GM18861 (cell line): Measurements from ENCODE around the gene FGFR1OP2.
A peak's percentile ranks its signal among the peaks of the same experiment; 100 is the strongest.
"Not testable (repeated sequence)": the region's sequence is repeated elsewhere in the genome, so short reads cannot be mapped to it uniquely, and the experiment has no call there.

Source experiments
- ATAC-seq: cut with Tn5 transposase; IDR thresholded peaks from one replicate; pipeline ENCODE4 v1.9.1; 2021; ENCODE audit not compliant: unreplicated experiment

The FGFR1OP2 gene

DNA sequence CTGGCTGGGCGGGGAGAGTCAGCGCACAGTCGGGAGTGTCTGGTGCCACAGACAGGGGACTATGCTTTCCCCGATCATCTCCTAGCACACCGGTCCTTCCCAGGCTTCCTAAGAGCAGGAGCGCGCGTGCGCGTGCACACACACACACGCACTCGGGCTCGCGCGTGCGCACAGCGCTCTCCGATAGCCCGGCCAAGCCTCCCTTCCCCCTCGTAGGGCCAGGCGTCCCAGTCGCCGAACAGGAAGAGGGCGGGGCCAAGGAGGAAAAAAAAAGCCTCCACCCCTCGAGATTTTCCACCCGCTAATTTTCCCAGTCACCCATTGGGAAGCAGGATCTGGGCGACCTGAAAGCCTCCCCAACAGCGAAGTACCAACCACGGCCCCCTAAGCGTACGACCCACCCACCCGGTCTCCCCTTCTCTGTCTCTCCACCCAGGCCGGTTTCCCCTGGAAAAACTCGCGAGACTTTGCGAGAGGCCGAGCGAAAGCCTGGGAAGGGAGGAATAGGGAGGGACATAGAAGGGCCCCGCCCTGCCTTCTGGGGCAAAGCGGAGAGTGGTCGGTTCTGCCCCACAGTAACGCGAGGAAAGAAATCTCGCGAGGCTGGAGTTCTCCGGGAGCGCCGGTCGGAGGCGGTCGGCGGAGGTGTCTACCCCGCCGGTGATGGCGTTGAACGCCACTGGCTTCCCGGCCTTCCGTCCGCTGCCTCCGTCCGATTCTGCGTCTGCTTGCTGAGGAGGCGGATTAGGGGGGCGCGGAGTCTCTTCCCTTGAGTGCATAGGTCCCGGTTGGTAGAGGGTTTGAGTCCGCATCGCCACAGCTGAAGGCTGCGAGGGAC is at the start of gene FGFR1OP2, which contains the start of gene INTS13:
Gene FGFR1OP2, plus strand, starts transcription at position 608 of the 838 bp plus-strand sequence. CDS start 15,689 bp downstream, outside the sequence.
Gene INTS13, minus strand, starts transcription at position 119 of the 838 bp plus-strand sequence. CDS start 1,178 bp downstream, outside the sequence.
- ATAC-seq = peak; percentile 71

DNA sequence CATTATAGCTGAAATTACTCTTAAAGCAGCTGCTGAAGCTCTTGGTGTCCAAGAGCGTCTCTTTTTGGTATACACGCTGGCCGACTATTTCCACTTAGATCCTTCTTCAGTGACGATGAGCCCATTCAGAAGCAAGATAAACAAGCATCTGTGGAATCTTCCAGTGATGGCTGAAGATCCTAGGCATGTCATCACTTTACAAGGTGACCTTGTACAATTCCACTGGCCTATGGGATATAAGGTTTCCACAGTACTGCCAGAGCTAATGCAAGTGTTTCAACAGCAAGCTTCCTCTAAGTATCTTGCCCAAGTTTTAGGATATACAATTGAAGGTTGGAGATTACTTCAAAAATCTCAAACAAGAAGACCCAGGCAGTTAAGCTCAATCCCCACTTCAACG is 47.5 kb upstream of the FGFR1OP2 start:
- ATAC-seq = no peak

DNA sequence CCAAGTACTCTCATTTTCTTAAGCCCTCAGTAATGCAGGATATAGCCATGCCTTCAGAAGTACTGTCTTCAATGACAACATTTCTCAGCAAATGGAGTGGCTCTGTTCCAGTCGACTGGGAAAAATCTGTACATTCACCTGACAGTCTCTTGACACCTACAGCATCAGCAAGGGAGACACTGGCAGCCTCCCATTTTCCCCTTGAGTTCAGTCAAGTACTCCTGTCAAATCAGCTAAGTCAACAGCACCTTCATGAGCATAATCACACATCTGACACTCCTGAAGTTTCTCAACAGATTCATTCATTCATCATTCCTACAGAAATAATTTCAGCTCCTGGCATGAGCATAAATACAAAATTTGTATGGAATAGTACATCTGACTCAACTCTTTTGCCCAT is 46.6 kb upstream of the FGFR1OP2 start:
- no peak for ATAC-seq

DNA sequence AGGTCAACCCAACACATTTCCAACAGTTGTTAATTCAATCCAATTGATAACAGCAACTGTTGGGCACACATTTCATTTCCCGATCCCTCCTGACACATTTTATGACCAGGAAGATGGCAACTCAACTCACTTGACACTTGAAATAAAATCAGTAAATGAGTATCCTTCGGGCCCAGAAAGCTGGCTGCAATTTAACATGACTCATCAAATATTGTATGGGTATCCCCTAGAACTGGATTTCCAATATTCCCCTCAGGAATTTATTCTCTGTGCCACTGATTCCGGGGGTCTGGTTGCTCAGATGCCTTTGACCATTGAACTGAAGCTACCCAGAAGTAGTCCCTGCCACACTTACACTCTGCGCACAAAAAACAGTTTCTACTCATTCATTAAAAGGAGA is 42.6 kb upstream of the FGFR1OP2 start:
- ATAC-seq = no peak

DNA sequence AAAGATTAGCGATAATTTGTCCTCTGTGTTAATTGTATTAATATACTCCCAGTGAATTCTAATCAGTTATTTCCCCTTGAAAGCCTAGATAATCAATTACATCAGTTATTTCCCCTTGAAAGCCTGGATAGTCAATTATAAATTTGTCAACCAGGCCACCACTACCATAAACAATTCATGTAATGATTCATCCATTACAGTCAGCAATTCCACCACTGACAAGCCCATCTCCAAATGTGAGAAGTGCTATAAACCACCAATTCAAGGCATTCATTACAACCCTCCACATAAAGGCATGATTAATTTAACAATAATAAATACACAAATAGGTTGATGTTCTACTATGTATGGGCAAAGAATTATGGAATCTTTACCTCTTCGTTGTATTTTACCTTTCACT is 41.4 kb upstream of the FGFR1OP2 start:
- ATAC-seq = no peak

DNA sequence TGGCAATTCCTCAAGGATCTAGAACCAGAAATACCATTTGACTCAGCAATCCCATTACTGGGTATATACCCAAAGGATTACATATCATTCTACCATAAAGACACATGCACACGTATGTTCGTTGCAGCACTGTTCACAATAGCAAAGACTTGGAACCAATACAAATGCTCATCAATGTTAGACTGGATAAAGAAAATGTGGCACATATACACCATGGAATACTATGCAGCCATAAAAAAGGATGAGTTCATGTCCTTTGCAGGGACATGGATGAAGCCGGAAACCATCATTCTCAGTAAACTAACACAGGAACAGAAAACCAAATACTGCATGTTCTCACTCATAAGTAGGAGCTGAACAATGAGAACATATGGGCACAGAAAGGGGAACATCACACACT is 34.9 kb upstream of the FGFR1OP2 start:
- not testable (repeated sequence) for ATAC-seq

DNA sequence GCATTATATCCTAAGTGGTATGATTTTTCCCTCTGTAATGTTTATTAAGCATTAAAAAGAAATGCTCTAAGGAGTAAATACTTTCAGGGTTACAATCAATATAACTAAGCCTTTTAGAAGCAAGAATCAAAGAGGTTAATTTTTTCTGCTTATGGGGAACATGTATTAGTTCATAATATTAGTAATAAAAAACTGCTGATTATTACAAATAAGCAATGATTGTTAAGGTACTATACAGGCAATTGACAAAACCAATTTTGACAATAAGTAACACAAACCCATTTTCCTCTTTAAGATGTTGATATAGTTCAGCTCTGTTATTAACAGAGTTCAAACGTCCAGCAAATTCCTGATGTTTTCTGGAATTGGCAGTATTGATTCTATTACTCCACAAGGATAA is 32.2 kb upstream of the FGFR1OP2 start:
- no peak for ATAC-seq

DNA sequence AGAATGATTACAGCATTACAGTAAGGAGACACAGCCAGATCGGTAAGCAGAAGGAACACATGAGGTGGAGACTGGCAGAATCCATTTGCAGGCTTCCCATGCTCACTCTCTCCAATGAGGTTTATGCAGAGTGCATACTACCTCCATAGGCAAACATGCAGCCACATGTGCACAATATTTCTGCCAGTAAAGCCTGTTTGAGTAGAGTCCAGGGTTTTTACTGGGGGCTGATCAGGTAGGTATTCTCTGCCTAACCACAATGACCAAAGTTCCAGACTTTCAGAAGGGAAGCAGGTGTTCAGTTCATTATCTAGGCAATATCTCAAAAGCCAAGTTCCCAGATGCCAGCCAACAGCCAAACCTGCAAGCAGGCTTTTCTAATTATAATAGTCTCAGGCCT is 31.6 kb upstream of the FGFR1OP2 start:
- ATAC-seq = no peak

DNA sequence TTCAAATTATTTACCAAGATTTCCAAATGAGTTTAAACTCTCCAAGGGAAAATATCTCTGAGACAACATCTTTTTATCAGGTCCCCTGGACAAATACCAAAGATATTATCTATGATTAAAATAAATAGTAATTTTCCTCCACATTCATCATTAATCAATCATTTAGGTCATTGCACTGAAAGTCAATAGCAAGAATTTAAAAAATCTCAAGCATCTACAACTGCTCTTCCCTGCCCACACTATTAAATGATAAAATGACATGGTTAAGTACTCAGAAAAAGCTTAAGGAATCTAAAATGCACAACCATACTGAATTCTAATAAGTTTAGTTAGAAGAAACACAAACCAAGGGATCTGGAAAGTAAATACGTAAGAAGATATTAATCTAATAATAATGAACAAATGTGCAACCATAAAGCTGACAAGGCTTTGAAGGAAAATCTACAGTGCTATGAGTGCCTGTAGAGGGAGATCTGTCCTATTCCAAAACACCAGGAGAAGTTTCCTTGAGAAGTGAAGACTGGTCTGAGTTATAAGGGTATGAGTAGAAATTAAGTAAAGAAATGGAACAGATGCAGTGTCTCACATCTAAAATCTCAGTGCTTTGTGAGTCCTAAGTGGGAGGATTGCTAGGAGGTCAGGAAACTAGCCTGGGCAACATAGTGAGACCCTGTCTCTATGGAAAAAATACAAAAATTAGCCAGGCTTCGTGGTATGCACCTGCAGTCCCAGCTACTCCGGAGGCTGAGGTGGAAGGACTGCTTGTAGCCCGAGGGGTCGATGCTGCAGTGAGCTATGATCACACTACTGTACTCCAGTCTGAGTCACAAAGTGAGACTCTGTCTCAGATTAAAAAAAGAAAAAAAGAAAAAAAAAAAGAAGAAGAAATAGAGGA is 19.7 kb upstream of the FGFR1OP2 start:
- no peak for ATAC-seq

DNA sequence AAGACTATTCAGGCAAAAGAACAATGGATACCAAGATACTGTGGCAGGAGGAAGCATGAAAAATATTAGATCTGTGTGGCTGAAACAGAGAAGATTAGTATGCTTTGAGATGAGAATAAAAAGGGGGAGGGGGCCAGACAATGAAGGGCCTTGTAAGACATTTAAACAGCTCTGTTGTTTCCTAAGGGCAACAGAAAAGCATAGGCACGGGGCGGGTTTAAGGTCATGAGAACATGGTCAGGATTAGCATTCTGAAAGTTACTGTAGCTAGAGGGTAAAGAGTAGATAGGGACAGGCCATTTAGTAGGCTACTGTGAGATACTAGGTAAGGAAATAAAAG is 19.1 kb upstream of the FGFR1OP2 start:
- no peak for ATAC-seq

DNA sequence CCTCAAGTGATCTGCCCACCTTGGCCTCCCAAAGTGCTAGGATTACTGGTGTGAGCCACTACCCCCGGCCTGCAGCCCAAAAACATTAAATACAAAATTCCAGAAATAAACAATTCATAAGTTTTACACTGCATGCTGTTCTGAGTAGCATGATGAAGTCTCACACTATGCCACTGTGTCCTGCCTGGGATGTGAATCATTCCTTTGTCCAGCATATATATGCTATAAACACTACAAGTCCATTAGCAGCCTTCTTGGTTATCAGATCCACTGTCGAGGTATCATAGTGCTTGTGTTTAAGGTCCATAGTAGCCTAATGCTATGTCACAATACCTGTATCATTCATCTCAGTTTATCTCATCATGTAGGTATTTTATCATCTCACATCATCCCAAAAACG is 16.4 kb upstream of the FGFR1OP2 start:
- no peak for ATAC-seq

DNA sequence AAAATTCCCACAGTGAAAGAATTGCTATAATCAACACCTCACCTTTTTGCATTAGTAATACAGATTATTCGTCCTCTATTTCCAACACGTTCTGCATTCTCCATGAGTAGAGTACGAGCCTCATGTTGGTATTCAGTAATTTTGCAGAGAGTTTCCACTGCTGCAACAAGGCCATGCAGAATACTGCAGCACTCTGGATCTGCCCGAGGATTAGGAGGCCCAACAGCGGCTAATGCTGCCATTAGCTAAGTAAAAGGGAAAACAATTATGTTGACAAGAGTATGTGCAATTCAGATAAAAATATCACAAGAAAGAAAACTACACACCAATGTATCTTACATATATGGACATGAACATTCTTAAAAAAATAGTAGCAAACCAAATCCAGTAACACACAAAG is 9.6 kb upstream of the FGFR1OP2 start:
- no peak for ATAC-seq

DNA sequence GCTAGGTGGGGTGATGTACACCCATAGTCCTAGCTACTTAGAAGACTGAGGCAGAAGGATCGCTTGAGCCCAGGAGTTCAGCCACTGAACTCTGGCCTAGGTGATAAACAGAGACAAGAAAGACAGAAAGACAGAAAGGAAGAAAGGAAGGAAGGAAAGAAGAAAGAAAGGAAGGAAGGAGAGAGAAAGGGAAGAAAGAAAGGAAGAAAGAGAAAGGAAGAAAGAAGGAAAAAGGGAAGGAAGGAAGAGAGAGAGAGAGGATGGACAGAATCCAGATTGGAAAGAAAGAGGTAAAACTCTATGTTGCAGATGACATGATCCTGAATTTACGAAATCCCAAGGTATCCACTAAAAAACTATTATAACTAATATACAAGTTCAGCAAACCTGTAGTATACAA is 8.7 kb upstream of the FGFR1OP2 start:
- no peak for ATAC-seq

DNA sequence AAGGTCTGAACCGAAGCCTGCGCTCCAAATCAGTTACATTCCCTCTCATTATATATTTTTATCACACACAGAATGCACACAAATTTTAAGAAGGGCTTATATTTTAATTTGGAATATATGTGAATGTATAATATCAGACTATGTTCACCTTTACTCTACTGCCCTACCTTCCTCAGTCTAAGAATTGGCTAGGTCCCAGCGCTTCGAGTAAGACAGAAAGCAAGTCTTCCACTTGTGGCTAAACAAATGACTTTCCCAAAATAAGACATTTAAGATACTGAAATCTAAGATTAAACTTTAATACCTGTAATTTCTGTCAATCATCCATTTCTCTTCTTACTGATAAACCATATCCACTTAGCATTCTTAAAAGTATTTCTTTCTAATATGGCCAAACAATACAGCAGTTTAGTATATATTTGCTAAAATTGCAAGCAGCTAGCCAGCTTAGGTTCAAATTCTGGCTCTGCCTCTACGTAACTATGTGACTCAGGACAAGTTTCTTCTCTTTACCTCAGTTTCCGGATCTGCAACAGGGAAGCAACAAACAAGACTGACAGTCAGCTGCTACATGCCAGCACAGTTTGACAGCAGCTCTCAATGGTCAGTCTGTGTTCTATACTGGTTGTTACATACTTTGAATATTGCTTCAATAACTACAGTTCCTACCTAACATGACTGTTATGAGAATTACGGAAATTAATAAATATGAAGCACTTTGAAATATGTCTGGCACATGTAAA is 2.5 kb upstream of the FGFR1OP2 start:
- ATAC-seq = no peak

DNA sequence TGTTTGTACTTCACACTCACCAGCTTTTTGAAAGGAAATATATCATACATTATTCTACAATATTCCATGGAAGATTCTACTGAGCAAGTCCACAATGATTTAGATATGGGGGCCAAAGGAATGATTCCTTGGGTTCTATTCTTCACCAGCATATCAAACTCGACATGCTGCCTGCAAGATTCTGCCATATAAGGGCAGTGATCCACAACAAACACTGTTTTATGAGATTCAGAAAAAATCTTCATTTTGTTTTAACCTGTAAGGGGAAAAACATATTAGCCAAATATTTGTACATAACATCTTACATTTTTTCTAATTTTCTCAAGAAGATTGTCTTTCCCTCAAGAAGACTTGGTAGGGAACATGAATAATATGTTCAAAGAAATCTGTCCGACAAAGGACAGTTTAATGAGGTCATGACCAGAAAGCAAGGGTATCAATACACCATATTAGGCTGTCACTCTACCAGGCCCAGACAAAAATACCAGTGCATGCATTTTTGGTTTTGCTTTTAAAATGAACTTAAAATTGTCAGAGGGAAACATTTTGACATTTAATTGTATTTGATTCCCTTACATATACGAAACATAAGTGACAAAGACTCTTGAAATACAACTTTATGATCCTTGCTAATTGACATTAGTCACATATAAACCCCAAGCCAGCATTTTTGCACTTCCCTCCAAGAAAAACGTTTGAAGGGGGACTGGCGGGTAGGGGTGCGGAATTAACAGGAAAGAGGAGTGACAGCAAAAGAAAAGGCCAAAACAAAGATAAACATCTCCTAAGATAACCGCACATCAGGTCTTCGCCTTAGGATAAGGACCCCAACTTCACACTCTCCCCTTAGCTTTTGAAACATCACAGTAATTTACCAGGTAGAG is 1.5 kb upstream of the FGFR1OP2 start:
- no peak for ATAC-seq

DNA sequence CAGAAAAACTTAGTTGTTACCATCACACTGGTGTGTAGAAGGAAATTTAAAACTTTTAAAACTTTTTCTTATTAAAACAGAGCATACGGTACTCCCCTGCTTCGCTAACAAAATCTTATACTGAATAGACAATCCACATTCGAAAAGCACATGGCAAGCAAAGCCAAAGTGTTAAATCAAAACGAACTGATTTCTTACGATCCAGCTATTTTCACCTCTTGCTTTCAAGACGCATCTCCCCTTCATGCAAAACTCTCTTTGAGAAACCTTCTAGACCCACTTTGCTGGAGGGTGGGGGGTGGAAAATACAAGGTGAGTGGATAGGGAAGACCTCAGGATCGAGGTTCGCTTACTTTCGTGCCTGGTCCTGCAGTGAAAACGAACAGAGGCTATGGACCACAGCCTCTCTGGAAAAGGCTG is 817 bp upstream of the FGFR1OP2 start:
- no peak for ATAC-seq

DNA sequence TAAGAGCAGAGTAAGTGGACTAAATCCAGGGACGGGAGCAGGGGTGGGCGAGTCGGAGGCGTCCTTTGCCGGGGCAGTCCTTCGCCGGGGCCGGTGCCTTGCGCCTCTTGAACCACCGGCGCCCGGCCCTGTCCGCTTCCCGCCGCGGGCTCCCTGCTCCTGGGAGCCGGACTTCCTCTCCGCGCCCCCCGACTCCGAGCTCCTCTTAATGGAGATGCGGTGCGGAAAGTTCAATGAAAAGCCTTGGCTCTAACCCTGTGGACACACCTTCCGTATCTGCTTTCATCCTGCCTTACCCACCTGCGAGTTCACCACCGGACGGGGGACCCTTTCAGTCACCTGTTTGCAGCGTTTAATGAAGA is 412 bp downstream of the FGFR1OP2 start:
- ATAC-seq = no peak

DNA sequence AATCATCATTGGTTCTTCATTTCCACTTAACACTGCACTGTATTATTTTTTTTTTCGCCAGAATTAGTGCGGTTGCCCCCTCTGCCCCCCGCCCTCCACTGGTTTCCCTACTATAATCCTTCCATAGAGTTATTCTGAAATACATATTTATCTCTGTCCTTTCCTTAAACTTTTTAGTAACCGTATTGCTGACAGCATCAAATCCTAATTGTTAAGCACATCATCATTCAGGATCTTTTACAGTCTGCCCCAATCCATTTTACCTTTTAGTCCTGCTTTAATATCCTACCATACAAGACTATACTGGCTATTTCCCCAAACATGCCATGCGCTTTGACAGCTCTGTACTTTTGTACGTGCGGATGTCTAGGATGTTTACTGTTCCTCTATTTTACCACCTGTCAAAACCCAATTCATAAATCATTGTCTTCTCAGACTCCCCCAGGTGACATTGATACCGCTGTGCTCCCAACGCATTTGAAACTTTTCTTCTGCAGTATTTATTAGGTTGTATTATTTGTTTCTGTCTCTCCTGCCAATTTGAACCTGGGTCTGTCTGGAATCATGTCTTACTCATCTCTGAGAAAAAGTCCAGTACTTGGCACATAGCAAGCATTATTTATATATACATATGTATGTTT is 1.0 kb downstream of the FGFR1OP2 start:
- no peak for ATAC-seq

DNA sequence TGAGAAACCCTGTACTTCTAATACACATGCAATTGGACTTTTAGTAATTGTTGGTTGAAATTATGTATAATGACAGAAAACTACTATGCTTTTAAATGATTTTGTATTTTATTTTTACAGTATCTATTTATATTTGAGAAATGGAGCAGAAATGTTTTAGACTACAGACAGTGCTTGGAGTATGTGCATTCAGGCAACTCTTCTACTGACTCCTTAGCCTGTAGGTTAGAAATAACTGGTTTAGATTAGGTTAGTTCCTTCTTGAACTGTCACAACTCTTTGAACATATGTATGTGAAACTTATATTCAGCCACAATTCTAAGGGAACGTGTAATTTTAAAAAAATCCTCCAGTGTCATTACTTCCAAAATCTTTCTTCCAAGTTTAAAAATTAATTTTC is 1.7 kb downstream of the FGFR1OP2 start:
- ATAC-seq = no peak
